Hematopoietic multipotent progenitor cell treated with erythropoietin and hydrocortisone succinate and interleukin-3 and kit ligand, for 4 days (in vitro differentiated cells): ENCODE measurements around the gene TSEN15.
A peak's percentile ranks its signal among the peaks of the same experiment; 100 is the strongest.

Experiments
- DNase-seq: peaks from one replicate; pipeline ENCODE4 v3.0.0-alpha.2; 2015

Gene TSEN15

DNA sequence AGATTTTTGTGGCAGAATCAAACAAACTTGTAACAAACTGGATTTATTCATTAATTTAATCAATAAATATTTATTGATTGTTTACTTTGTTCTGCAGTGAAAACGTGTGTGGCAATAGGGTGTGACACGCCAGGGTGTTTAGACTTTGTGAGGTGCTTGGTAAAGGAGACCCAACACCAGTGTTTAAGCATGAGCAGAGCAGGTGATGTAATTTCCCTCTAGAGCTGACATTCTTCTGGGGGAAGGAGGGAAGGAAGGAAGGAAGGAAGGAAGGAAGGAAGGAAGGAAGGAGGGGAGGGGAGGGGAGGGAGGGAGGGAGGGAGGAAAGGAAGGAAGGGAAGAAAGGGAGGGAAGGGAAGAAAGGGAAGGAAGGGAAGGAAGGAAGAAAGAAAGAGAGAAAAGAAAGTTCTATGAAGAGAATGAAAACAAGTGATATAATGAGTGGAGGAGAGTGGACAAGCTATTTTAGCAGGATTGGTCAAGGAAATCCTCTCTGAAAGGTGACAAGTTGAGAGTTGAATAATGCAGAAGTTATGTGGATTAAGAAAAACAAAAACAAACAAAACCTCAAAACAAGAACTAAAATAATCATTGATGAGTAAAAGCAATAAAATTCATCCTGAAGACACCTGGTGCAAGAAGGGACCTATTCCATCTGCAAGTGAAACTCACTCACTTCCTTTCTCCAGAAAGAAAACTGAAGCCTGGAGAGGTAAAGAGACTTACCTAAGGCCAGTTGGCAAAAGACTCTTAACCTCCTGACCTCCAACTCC lies 60.8 kb downstream of the TSEN15 start:
- no peak for DNase-seq

DNA sequence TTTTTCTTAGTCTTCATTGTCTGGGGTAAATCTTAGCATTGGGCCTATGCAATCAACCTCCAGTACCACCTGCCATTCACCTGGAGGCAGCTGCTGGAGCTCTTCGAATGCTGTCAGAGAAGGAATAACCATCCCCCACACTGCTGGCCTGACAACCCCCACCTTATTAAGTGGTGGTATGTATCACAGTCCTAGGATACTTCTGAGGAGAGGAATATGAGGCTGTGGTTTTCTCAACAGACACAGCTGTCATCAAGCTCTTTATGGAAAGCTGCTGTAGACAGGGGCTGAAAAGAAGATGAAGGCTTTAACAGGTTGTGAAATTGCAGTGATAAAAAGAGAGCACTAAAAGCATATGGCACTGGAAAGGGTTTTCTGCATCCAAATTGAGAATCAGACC lies 61.7 kb downstream of the TSEN15 start:
- no peak for DNase-seq

GRCh38 chr1:184114818-184115398 lies 63.4 kb downstream of the TSEN15 start:
- no peak for DNase-seq

- no peak for DNase-seq
Measured at GRCh38 chr1:184116287-184116686, 64.8 kb downstream of the TSEN15 start.

DNA sequence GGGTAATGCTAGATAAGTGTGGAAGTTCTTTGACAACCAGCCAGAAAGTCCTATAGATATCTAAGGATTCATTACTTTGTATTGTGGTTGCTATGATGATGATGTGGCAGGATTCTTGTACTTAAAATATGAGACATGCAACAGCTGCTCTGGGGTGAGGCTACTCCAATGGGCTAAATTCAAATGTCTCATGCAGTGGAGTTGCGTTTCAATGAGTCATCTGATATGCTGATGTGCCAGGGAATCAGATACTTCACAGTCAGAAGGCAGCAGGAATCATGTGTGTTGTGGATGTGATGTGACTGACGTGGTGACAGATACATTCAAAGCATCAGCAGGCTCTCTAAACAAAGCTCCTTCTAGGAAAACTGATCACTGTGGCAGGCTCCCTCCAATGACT lies 66.5 kb downstream of the TSEN15 start:
- DNase-seq: peak; percentile 8
